ENCODE measurements around the gene C18orf63.

DNA sequence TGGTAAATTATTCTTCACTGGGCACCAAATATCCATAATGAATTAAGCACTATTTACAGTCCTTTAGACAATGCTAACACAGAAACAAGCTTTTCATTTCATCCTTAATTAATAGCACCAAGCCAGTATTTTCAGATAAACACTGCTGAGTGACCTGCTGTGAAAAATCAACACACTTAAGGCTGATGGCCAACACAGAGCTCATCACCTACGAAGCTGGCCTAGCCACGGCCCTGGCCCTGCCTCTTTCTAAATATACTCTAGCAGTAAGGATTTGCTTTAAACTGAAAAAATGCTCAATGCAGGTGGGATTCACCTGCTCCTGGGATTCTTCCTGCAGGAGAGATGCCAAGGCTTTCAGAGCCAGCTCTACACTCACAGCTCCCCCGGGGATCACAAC is 42.2 kb upstream of the C18orf63 start:
- TF ChIP-seq EZH2 (IDR thresholded peaks at IDR 0.05) (no peak), REST (IDR thresholded peaks at IDR 0.05; ENCODE audit: low read depth) (no peak), CTCF (IDR thresholded peaks at IDR 0.05 in 2 of 3, conservative IDR thresholded peaks at IDR 0.05 in 1 of 3; ENCODE audit: borderline replicate concordance in 1 of 3, insufficient read depth in 1 of 3, low read depth in 2 of 3, low read length in 2 of 3) (no peak), ZBTB33 (IDR thresholded peaks at IDR 0.05; ENCODE audit: extremely low read depth, insufficient replicate concordance, low read length) (no peak), EZH2phosphoT487 (IDR thresholded peaks at IDR 0.05; ENCODE audit: borderline replicate concordance) (no peak), SP1 (IDR thresholded peaks at IDR 0.05; ENCODE audit: low read depth) (no peak), POLR2A (IDR thresholded peaks at IDR 0.05; ENCODE audit: borderline replicate concordance, extremely low read depth, insufficient read depth, insufficient read length) (no peak), POLR2AphosphoS5 (IDR thresholded peaks at IDR 0.05; ENCODE audit: low read depth, low read length) (no peak), CEBPB (IDR thresholded peaks at IDR 0.05; ENCODE audit: low read depth) (no peak), TCF7L2 (IDR thresholded peaks at IDR 0.05; ENCODE audit: borderline replicate concordance, extremely low read depth, insufficient read depth, insufficient read length) (no peak)

Measured in HCT116 (cell line).